Nephron (organoid): Measurements from ENCODE around the gene LEFTY1.
A peak's percentile ranks its signal among the peaks of the same experiment; 100 is the strongest.

ENCODE experiments used
- H3K27ac Mint-ChIP-seq, 3 experiments: 2 replicates each; pipeline ENCODE4 v1.8.0; 2020; ENCODE audit warnings: mixed read lengths in 3 of 3, mild to moderate bottlenecking in 2 of 3, moderate library complexity in 1 of 3
- H3K27me3 Mint-ChIP-seq: 2 replicates; pipeline ENCODE4 v1.8.0; 2021; ENCODE audit warnings: low read depth, mild to moderate bottlenecking, moderate library complexity, mixed read lengths
- H3K36me3 Mint-ChIP-seq: 2 replicates; pipeline ENCODE4 v1.8.0; 2020; ENCODE audit warnings: low read depth, mixed read lengths
- H3K4me1 Mint-ChIP-seq: 2 replicates; pipeline ENCODE4 v1.8.0; 2020; ENCODE audit warnings: mixed read lengths
- H3K4me3 Mint-ChIP-seq, 3 experiments: 2 replicates each; pipeline ENCODE4 v1.8.0; 2020; ENCODE audit warnings: mild to moderate bottlenecking in 3 of 3, mixed read lengths in 3 of 3, moderate library complexity in 2 of 3
- H3K9me3 Mint-ChIP-seq: 2 replicates; pipeline ENCODE4 v1.8.0; 2020; ENCODE audit warnings: mixed read lengths
- TF ChIP-seq, protein P1 (sequence below), 3 experiments: fragments of 200-600 bp; sonication (generic); IDR thresholded peaks; one replicate each; pipeline ENCODE4 v1.5.0; 2021; ENCODE audit warnings: antibody characterized with exemption in 3 of 3; ENCODE audit not compliant: unreplicated experiment in 3 of 3

The LEFTY1 gene

GRCh38 chr1:225911191-225912130 is 22.5 kb upstream of the LEFTY1 start:
- TF ChIP-seq, protein P1, sequence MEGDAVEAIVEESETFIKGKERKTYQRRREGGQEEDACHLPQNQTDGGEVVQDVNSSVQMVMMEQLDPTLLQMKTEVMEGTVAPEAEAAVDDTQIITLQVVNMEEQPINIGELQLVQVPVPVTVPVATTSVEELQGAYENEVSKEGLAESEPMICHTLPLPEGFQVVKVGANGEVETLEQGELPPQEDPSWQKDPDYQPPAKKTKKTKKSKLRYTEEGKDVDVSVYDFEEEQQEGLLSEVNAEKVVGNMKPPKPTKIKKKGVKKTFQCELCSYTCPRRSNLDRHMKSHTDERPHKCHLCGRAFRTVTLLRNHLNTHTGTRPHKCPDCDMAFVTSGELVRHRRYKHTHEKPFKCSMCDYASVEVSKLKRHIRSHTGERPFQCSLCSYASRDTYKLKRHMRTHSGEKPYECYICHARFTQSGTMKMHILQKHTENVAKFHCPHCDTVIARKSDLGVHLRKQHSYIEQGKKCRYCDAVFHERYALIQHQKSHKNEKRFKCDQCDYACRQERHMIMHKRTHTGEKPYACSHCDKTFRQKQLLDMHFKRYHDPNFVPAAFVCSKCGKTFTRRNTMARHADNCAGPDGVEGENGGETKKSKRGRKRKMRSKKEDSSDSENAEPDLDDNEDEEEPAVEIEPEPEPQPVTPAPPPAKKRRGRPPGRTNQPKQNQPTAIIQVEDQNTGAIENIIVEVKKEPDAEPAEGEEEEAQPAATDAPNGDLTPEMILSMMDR (IDR thresholded peaks at IDR 0.05; ENCODE audit: unreplicated experiment in 3 of 3) = peak; percentile 81 to 96 (median 92)
- Mint-ChIP-seq H3K4me3 (no peak overlapping the region), H3K27ac (no peak overlapping the region), H3K9me3 (no peaks in the 10 kb centered on the region), H3K36me3 (peaks cover 18% of the 10 kb centered on the region), H3K4me1 (peaks cover 7% of the 10 kb centered on the region), H3K27me3 (peaks cover 3% of the 10 kb centered on the region)

- peaks cover 3% of the 10 kb centered on the region for H3K27me3 Mint-ChIP-seq
Observed at GRCh38 chr1:225909477-225909876, 20.5 kb upstream of the LEFTY1 start.

GRCh38 chr1:225908773-225909172 is 19.8 kb upstream of the LEFTY1 start:
- Mint-ChIP-seq H3K27ac (no peak overlapping the region), H3K4me1 (no peaks in the 10 kb centered on the region), H3K27me3 (peaks cover 3% of the 10 kb centered on the region), H3K36me3 (peaks cover 8% of the 10 kb centered on the region), H3K4me3 (no peak overlapping the region), H3K9me3 (no peaks in the 10 kb centered on the region)
- TF ChIP-seq, protein P1 (IDR thresholded peaks at IDR 0.05; ENCODE audit: unreplicated experiment in 3 of 3) = no peak

More at GRCh38 chr1:225909477-225909876, 20.5 kb upstream of the LEFTY1 start:
- TF ChIP-seq, protein P1 (IDR thresholded peaks at IDR 0.05; ENCODE audit: unreplicated experiment in 3 of 3) = no peak
- Mint-ChIP-seq H3K36me3 (peaks cover 9% of the 10 kb centered on the region), H3K4me1 (no peaks in the 10 kb centered on the region), H3K4me3 (no peak overlapping the region), H3K9me3 (no peaks in the 10 kb centered on the region), H3K27ac (no peak overlapping the region)

- no peaks in the 10 kb centered on the region for H3K9me3 Mint-ChIP-seq
Observed at GRCh38 chr1:225908013-225908640, 19.2 kb upstream of the LEFTY1 start.

DNA sequence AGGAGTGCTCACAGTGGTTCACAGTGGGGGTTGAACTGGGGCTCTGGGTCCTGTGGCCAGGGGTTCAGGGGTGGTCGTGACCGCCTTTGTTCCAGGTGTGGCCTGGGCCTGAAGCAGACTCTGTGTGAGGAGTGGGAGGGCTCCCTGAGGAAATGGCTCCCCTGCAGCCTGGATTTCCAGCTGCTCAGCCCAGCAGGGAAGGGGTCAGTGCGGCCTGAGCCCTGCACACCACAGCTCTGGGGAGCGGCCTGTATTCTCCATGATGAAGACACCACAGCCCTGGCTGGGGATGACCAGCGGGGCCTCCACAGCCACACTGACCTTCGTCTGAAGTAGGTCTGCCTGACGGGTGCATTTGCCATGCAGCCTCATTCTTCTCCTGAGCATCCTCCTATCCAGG is 18.4 kb upstream of the LEFTY1 start:
- no peak overlapping the region for H3K27ac Mint-ChIP-seq
- TF ChIP-seq, protein P1 (IDR thresholded peaks at IDR 0.05; ENCODE audit: unreplicated experiment in 3 of 3) = no peak
- no peak overlapping the region for H3K4me3 Mint-ChIP-seq
- H3K36me3 Mint-ChIP-seq = no peaks in the 10 kb centered on the region
- H3K9me3 Mint-ChIP-seq = no peaks in the 10 kb centered on the region
- no peaks in the 10 kb centered on the region for H3K4me1 Mint-ChIP-seq
- H3K27me3 Mint-ChIP-seq = peaks cover 3% of the 10 kb centered on the region

More at GRCh38 chr1:225908013-225908640, 19.2 kb upstream of the LEFTY1 start:
- Mint-ChIP-seq H3K4me3 (no peak overlapping the region), H3K27ac (no peak overlapping the region), H3K4me1 (no peaks in the 10 kb centered on the region), H3K27me3 (peaks cover 3% of the 10 kb centered on the region), H3K36me3 (peaks cover 5% of the 10 kb centered on the region)
- TF ChIP-seq, protein P1 (IDR thresholded peaks at IDR 0.05; ENCODE audit: unreplicated experiment in 3 of 3) = no peak
